ENCODE data around the gene PNPLA2. TPM values are rescaled to one million over a fixed set of nuclear protein-coding genes. Genes with fewer than 3 reads are reported as not detected.

PNPLA2 gene
- total RNA-seq, 2 experiments from 2014 or later: 29.7 to 32.0 TPM

DNA sequence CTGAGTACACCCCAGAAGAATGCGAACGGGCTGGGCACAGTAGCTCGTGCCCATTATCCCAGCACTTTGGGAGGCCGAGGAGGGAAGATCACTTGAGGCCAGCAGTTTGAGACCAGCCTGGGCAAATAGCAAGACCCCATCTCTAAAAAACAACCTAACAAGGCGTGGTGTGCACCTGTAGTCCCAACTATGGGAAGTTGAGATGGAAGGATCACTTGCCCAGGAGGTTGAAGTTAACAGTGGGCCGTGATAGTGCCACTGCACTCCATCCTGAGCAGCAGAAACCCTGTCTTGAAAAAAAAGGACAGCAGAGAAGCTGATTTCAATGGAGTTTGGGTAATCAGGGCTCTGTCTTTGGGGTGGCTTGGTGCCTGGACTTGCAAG is 5.7 kb upstream of the PNPLA2 start:
- Mint-ChIP-seq H3K9me3 (no peaks in the 10 kb centered on the region), H3K4me3 (peak overlapping the region; percentile 87), H3K27ac (peak overlapping the region; percentile 87), H3K36me3 (ENCODE audit: low read depth) (peaks cover 41% of the 10 kb centered on the region), H3K4me1 (ENCODE audit: low read depth) (peaks cover 25% of the 10 kb centered on the region), H3K27me3 (no peaks in the 10 kb centered on the region)
- POLR2A ChIA-PET: interaction anchor here (0.8 to 15.6 kb wide), 8 partner anchors 9 to 66 kb away, joined by 3 to 273 read pairs (median 6); partner anchors contain the start of genes CD151, CEND1, CRACR2B and GATD1
- DNase-seq (no peak), ATAC-seq (no peak)
- no peak for TF ChIP-seq CTCF (IDR thresholded peaks at IDR 0.05)
- intact Hi-C loops (cut with micrococcal nuclease): no loop called here
- CTCF ChIA-PET: no interaction called here

- Mint-ChIP-seq H3K36me3 (ENCODE audit: low read depth) (peaks cover 41% of the 10 kb centered on the region), H3K27ac (peak overlapping the region; percentile 70), H3K4me3 (no peak overlapping the region), H3K4me1 (ENCODE audit: low read depth) (peaks cover 23% of the 10 kb centered on the region), H3K27me3 (no peaks in the 10 kb centered on the region), H3K9me3 (no peaks in the 10 kb centered on the region)
- ChIA-PET CTCF (no interaction called here), POLR2A (interaction anchor here (1.0 to 15.6 kb wide), 7 partner anchors 8 to 66 kb away, joined by 3 to 273 read pairs (median 4); partner anchors contain the start of genes CD151, CEND1, CRACR2B and GATD1)
- no peak for TF ChIP-seq CTCF (IDR thresholded peaks at IDR 0.05)
- ATAC-seq (no peak), DNase-seq (no peak)
- intact Hi-C loops (cut with micrococcal nuclease): no loop called here
Measured at GRCh38 chr11:813456-814096, 5.1 kb upstream of the PNPLA2 start.

- intact Hi-C loops (cut with micrococcal nuclease): no loop called here
- no peaks in the 10 kb centered on the region for H3K27me3 Mint-ChIP-seq
- peaks cover 31% of the 10 kb centered on the region for H3K36me3 Mint-ChIP-seq (ENCODE audit: low read depth)
- no peak overlapping the region for H3K27ac Mint-ChIP-seq
- no peak for TF ChIP-seq CTCF (IDR thresholded peaks at IDR 0.05)
- ChIA-PET POLR2A (interaction anchor here (0.8 to 15.6 kb wide), 4 partner anchors 12 to 19 kb away, joined by 3 to 273 read pairs (median 4); partner anchors contain the start of genes CD151, CRACR2B, POLR2L and TSPAN4), CTCF (no interaction called here)
- DNase-seq: no peak
- H3K4me3 Mint-ChIP-seq: no peak overlapping the region
- peaks cover 24% of the 10 kb centered on the region for H3K4me1 Mint-ChIP-seq (ENCODE audit: low read depth)
- H3K9me3 Mint-ChIP-seq: no peaks in the 10 kb centered on the region
- no peak for ATAC-seq
Measured at GRCh38 chr11:815675-816432, 2.9 kb upstream of the PNPLA2 start.

DNA sequence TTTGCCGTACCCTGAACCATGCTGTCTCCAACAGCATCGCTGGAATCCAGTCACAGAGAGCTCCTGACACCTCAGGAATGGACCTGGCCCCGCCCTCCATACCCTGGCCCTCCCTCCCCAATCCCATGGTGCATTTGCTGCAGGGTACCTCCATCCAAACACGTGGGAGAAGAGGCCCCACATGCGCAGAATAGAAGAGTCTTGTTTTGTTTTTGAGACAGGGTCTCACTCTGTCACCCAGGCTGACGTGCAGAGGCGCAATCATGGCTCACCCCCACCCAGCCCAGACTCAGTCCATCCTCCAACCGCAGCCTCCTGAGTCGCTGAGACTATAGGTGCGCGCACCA is 2.3 kb upstream of the PNPLA2 start:
- ATAC-seq (no peak), DNase-seq (no peak)
- intact Hi-C loops (cut with micrococcal nuclease): no loop called here
- Mint-ChIP-seq H3K36me3 (ENCODE audit: low read depth) (peaks cover 25% of the 10 kb centered on the region), H3K9me3 (no peaks in the 10 kb centered on the region), H3K27me3 (no peaks in the 10 kb centered on the region), H3K4me1 (ENCODE audit: low read depth) (peaks cover 23% of the 10 kb centered on the region), H3K4me3 (no peak overlapping the region), H3K27ac (no peak overlapping the region)
- no peak for TF ChIP-seq CTCF (IDR thresholded peaks at IDR 0.05)
- CTCF ChIA-PET: no interaction called here
- POLR2A ChIA-PET: interaction anchor here (0.8 to 15.6 kb wide), 2 partner anchors 13 to 18 kb away, joined by 3 to 273 read pairs; partner anchors contain the start of genes CD151, CRACR2B, POLR2L and TSPAN4

Measured in activated CD8-positive, alpha-beta T cell treated with anti-CD3 and anti-CD28 coated beads for 36 hours (primary cell).